KMS-11 (cell line): ENCODE measurements around the gene KIZ.

Experiments
- H2AFZ ChIP-seq: fragments of 200-600 bp; sonication (generic); 2 replicates; pipeline ENCODE4 v1.6.1; 2016; ENCODE audit warnings: antibody characterized with exemption, mixed run types, low read depth
- H3K27ac ChIP-seq: fragments of 200-600 bp; sonication (generic); 2 replicates; pipeline ENCODE4 v1.6.1; 2016; ENCODE audit warnings: mild to moderate bottlenecking, mixed run types
- H3K27me3 ChIP-seq: fragments of 200-600 bp; sonication (generic); 2 replicates; pipeline ENCODE4 v1.6.1; 2017; ENCODE audit warnings: mild to moderate bottlenecking, low read depth, mixed run types, moderate library complexity; ENCODE audit not compliant: insufficient read depth
- H3K36me3 ChIP-seq: fragments of 200-600 bp; sonication (generic); 2 replicates; pipeline ENCODE4 v1.6.1; 2017; ENCODE audit warnings: mild to moderate bottlenecking, mixed run types; ENCODE audit not compliant: insufficient read depth
- H3K4me1 ChIP-seq: fragments of 200-600 bp; sonication (generic); 2 replicates; pipeline ENCODE4 v1.6.1; 2016; ENCODE audit warnings: mild to moderate bottlenecking, low read depth, mixed run types; ENCODE audit not compliant: poor library complexity, severe bottlenecking
- H3K4me2 ChIP-seq: fragments of 200-600 bp; sonication (generic); 2 replicates; pipeline ENCODE4 v1.7.0; 2016; ENCODE audit warnings: mild to moderate bottlenecking, mixed run types
- H3K4me3 ChIP-seq: fragments of 200-600 bp; sonication (generic); IDR thresholded peaks from 2 replicates; pipeline ENCODE4 v1.6.1; 2017; ENCODE audit warnings: low read depth, low read length, mixed read lengths; ENCODE audit not compliant: insufficient read depth
- H3K79me2 ChIP-seq: fragments of 200-600 bp; sonication (generic); 2 replicates; pipeline ENCODE4 v1.6.1; 2016; ENCODE audit warnings: low read depth, mixed run types; ENCODE audit not compliant: insufficient read depth
- H3K9ac ChIP-seq: fragments of 200-600 bp; sonication (generic); 2 replicates; pipeline ENCODE4 v1.6.1; 2016; ENCODE audit warnings: mild to moderate bottlenecking, mixed run types
- H4K20me1 ChIP-seq: fragments of 200-600 bp; sonication (generic); 2 replicates; pipeline ENCODE4 v1.6.1; 2016; ENCODE audit warnings: mild to moderate bottlenecking, mixed run types; ENCODE audit not compliant: insufficient read depth
- TF ChIP-seq, protein P1 (sequence below): fragments of 200-600 bp; sonication (generic); conservative IDR thresholded peaks from 2 replicates; pipeline ENCODE4 v1.6.1; 2017; ENCODE audit warnings: low read depth, mild to moderate bottlenecking, antibody characterized with exemption, low read length, moderate library complexity, mixed read lengths

KIZ gene

GRCh38 chr20:21237956-21238799, 112.3 kb downstream of the KIZ start:
- Histone ChIP-seq H4K20me1 (no peaks in the 10 kb centered on the region), H3K9ac (no peak overlapping the region), H3K4me3 (no peak overlapping the region), H3K27ac (no peak overlapping the region), H3K27me3 (no peaks in the 10 kb centered on the region), H3K4me1 (peaks cover 3% of the 10 kb centered on the region), H2AFZ (no peak overlapping the region), H3K4me2 (no peak overlapping the region), H3K36me3 (no peaks in the 10 kb centered on the region), H3K79me2 (no peaks in the 10 kb centered on the region)
- TF ChIP-seq, protein P1, sequence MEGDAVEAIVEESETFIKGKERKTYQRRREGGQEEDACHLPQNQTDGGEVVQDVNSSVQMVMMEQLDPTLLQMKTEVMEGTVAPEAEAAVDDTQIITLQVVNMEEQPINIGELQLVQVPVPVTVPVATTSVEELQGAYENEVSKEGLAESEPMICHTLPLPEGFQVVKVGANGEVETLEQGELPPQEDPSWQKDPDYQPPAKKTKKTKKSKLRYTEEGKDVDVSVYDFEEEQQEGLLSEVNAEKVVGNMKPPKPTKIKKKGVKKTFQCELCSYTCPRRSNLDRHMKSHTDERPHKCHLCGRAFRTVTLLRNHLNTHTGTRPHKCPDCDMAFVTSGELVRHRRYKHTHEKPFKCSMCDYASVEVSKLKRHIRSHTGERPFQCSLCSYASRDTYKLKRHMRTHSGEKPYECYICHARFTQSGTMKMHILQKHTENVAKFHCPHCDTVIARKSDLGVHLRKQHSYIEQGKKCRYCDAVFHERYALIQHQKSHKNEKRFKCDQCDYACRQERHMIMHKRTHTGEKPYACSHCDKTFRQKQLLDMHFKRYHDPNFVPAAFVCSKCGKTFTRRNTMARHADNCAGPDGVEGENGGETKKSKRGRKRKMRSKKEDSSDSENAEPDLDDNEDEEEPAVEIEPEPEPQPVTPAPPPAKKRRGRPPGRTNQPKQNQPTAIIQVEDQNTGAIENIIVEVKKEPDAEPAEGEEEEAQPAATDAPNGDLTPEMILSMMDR, result no peak

DNA sequence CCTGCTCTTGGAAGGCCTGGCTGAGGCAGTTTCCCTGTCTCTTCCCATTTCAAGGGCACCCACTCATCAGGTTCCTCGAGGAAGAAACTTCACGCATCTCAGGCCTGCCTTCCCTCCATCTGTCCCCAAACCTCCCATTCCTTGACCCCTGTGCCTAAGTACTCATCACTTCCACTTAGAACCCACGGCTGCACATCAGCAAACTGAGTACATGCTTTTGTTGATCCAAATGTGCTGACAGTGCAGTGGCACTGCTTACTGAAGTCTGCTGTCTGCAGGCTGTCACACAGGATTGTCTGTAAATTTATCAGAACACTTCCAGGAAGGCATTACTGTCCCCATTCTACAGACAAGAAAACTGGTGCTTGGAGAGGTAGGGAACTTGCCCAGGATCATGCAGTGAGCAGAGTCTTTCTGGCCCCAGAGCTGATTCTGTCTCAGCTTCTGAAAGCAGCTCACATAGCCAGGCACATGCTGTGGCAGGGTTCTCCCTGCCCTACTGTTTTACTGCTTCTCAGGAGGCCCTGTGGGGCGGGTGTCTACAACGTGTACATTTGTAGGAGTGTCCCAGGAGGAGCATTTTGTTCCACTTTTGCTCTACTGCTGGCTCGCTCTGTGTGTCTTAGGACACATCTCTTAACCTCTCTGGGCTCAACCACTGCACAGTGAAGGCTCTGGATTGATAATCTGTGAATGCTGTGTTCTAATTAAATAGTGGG, 113.1 kb downstream of the KIZ start:
- H3K79me2 ChIP-seq, result no peaks in the 10 kb centered on the region
- no peak overlapping the region for H3K27ac ChIP-seq
- H3K4me1 ChIP-seq, result peaks cover 3% of the 10 kb centered on the region
- TF ChIP-seq, protein P1, result no peak
- H4K20me1 ChIP-seq, result no peaks in the 10 kb centered on the region
- no peaks in the 10 kb centered on the region for H3K27me3 ChIP-seq
- no peak overlapping the region for H3K4me3 ChIP-seq
- H3K4me2 ChIP-seq, result no peak overlapping the region
- H2AFZ ChIP-seq, result no peak overlapping the region
- no peaks in the 10 kb centered on the region for H3K36me3 ChIP-seq
- no peak overlapping the region for H3K9ac ChIP-seq

DNA sequence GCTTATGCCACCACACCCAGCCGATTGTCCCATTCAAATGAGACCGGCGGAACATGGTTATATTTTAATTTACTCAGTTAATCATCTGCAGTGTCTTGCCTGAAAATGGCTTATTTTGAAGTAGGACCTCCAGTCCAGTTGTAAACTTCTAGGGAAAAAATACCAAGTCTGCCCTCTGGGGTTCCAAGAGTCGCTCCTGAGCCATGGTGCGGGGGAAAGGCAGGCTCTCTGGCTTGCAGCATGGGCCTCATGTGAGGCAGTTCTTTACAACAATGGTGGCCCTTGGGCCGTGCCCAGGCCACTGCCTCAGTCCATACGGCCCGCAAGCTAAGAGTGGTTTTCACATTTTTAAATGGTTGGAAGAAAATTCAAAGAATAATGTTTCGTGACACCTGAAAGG, 114.5 kb downstream of the KIZ start:
- Histone ChIP-seq H2AFZ (no peak overlapping the region), H3K4me2 (no peak overlapping the region), H3K79me2 (no peaks in the 10 kb centered on the region), H3K36me3 (no peaks in the 10 kb centered on the region), H3K4me3 (no peak overlapping the region), H3K27ac (no peak overlapping the region), H3K4me1 (peaks cover 3% of the 10 kb centered on the region), H3K27me3 (no peaks in the 10 kb centered on the region), H4K20me1 (no peaks in the 10 kb centered on the region), H3K9ac (no peak overlapping the region)
- TF ChIP-seq, protein P1, result no peak

DNA sequence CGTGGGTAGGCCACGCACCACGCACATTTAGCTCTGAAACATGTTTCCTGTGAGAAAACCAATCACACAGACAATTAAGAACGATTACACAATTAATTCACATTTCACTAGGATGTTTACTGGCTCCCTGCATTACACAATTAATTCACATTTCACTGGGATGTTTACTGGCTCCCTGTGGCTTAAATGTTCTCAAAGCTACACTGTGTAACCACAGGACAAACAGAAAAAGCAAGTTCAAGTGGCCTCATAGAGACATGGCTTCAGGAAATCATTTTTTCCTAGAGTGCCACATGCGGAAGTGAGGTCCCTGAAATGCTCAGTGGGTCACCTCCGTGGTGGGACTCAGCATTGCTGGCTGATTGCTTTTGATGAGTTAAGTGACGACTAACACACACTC, 115.5 kb downstream of the KIZ start:
- no peaks in the 10 kb centered on the region for H3K36me3 ChIP-seq
- H3K27me3 ChIP-seq, result no peaks in the 10 kb centered on the region
- no peaks in the 10 kb centered on the region for H3K79me2 ChIP-seq
- no peaks in the 10 kb centered on the region for H3K4me1 ChIP-seq
- TF ChIP-seq, protein P1, result no peak
- H3K27ac ChIP-seq, result no peak overlapping the region
- H4K20me1 ChIP-seq, result no peaks in the 10 kb centered on the region
- H3K9ac ChIP-seq, result no peak overlapping the region
- H3K4me3 ChIP-seq, result no peak overlapping the region
- no peak overlapping the region for H2AFZ ChIP-seq
- no peak overlapping the region for H3K4me2 ChIP-seq
